GM19452 (cell line): ENCODE measurements around the gene TTLL8.

Experiments used
- ATAC-seq: cut with Tn5 transposase; IDR thresholded peaks from one replicate; pipeline ENCODE4 v1.9.1; 2021; ENCODE audit not compliant: unreplicated experiment

The TTLL8 gene

DNA sequence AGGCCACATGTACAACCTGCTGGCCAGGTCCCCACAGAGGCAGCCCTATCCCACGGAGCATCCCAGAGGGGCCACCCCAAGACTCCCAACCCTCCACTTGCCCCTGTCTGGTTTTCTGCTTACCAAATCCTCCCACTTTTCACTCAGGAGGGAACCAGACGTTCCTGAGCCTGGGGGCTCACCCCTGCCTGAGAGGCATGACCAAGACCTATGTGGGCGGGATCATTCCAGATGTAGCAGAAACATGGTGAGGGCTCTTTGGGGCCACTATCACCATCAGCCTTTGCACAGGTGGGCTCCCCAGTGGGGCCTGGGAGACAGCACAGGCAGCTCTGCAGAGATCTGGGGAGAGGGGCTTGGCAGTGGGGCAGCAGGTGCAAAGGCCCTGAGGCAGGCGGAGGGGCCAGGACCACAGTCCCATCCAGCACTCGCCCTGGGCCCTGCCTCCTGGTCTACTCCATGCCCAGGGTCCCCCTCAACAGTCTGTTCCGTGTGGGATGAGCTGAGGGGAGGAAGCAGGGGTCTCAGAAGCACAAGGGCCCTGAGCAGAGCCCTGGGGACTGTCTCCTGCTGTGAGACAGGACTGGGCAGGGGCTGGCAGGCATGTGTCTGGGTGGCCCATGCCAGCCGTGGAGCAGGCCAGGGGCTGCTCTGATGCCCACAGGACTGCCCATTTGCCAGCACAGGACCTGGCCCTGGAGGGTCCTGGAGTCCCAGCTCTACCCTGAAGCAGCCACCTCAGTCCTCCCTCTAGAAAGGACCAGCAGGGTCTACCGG is 88.2 kb downstream of the TTLL8 start:
- no peak for ATAC-seq

- no peak for ATAC-seq
These were observed 89.1 kb downstream of the TTLL8 start for GRCh38 chr22:49968831-49969661.
